HG02970 (cell line): Measurements from ENCODE around the gene CD37.
"Not testable (repeated sequence)": the region's sequence is repeated elsewhere in the genome, so short reads cannot be mapped to it uniquely, and the experiment has no call there.

Experiments used
- ATAC-seq: cut with Tn5 transposase; IDR thresholded peaks from one replicate; pipeline ENCODE4 v1.9.1; 2021; ENCODE audit warnings: mild to moderate bottlenecking, moderate library complexity, moderate number of reproducible peaks; ENCODE audit not compliant: unreplicated experiment, low FRiP score

The CD37 gene

GRCh38 chr19:49335071-49335783, at the start of gene CD37:
TSS of gene CD37 (plus strand) at chr19:49335406. CDS start at chr19:49335541, 135 bp downstream.
- no peak for ATAC-seq

GRCh38 chr19:49287141-49287770, 48.0 kb upstream of the CD37 start:
- ATAC-seq, result no peak

- not testable (repeated sequence) for ATAC-seq
These were observed 47.0 kb upstream of the CD37 start for GRCh38 chr19:49288205-49288604.

- ATAC-seq, result not testable (repeated sequence)
These were observed 45.9 kb upstream of the CD37 start for GRCh38 chr19:49289286-49289685.

GRCh38 chr19:49290517-49290916, 44.7 kb upstream of the CD37 start:
- no peak for ATAC-seq

GRCh38 chr19:49294401-49294800, 40.8 kb upstream of the CD37 start:
- ATAC-seq, result no peak

- no peak for ATAC-seq
These were observed 39.9 kb upstream of the CD37 start for GRCh38 chr19:49295208-49295880.

GRCh38 chr19:49297403-49297802, 37.8 kb upstream of the CD37 start:
- ATAC-seq, result no peak

- not testable (repeated sequence) for ATAC-seq
These were observed 36.6 kb upstream of the CD37 start for GRCh38 chr19:49298653-49299052.

GRCh38 chr19:49301165-49301865, 33.9 kb upstream of the CD37 start:
- ATAC-seq, result no peak

GRCh38 chr19:49301866-49302252, 33.3 kb upstream of the CD37 start:
- no peak for ATAC-seq

GRCh38 chr19:49306734-49307133, 28.5 kb upstream of the CD37 start:
- ATAC-seq, result not testable (repeated sequence)

GRCh38 chr19:49309087-49309486, 26.1 kb upstream of the CD37 start:
- ATAC-seq, result no peak

- no peak for ATAC-seq
These were observed 20.1 kb upstream of the CD37 start for GRCh38 chr19:49315111-49315510.

- no peak for ATAC-seq
These were observed 18.9 kb upstream of the CD37 start for GRCh38 chr19:49316284-49316683.

GRCh38 chr19:49318296-49318695, 16.9 kb upstream of the CD37 start:
- ATAC-seq, result no peak

GRCh38 chr19:49324801-49325576, 10.2 kb upstream of the CD37 start, which contains the start of gene SLC6A16:
TSS of gene SLC6A16 (minus strand) at chr19:49325191. CDS start at chr19:49311347, 13,844 bp downstream.
- ATAC-seq, result no peak

GRCh38 chr19:49325756-49326155, 9.4 kb upstream of the CD37 start:
- not testable (repeated sequence) for ATAC-seq

GRCh38 chr19:49326165-49326704, 9.0 kb upstream of the CD37 start:
- ATAC-seq, result no peak
